ENCODE measurements around the gene CMAS. TPM values are rescaled to one million over a fixed set of nuclear protein-coding genes. Genes with fewer than 3 reads are reported as not detected.

The CMAS gene
- total RNA-seq, 1 experiment from 2014 or later, result 36.1 TPM

DNA sequence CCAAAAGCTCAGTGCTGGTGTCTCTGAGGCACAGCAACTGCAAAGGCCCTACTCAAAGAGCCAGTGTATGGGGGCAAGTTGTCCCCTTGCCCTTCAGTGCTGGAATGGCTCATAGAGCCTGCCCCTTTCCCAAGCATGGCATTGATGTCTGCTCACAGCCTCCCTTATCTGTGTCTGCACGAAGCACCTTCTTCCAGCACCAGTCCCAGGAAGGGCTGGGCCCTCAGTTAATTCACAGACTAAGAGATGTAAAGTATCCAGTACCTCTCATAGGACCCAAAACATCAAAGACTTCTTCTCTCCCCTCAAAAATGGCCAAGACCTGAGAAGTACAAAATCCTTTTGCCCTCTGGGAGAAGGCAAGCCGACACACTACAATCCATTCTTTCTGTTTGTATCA is 1.6 kb upstream of the CMAS start:
- H3K4me3 ChIP-seq (replicated peaks in 1 of 2; ENCODE audit: low read depth in 1 of 2, low read length in 2 of 2), result no peak overlapping the region
- H3K9me2 ChIP-seq (ENCODE audit: insufficient read depth), result no peaks in the 10 kb centered on the region
- no TSS peak for BruUV-seq (replicated peaks)
- no peaks in the 10 kb centered on the region for H3K9me3 ChIP-seq (ENCODE audit: control insufficient read depth in 1 of 2, insufficient read depth in 1 of 2, low read depth in 1 of 2, low read length in 2 of 2)
- no peaks in the 10 kb centered on the region for H3K27me3 ChIP-seq (ENCODE audit: insufficient read depth, low read length)
- no peaks in the 10 kb centered on the region for H4K20me1 ChIP-seq (ENCODE audit: insufficient read depth)
- CTCF ChIA-PET, result no interaction called here
- no peak overlapping the region for H3K4me2 ChIP-seq (ENCODE audit: low read length)
- no peaks in the 10 kb centered on the region for H3K36me3 ChIP-seq (ENCODE audit: control insufficient read depth in 1 of 2, insufficient read depth in 2 of 2, low read length in 2 of 2)
- POLR2A ChIA-PET, result no interaction called here
- intact Hi-C loops (cut with micrococcal nuclease), result no loop called here
- DNase-seq (ENCODE audit: low read depth, low spot score) (no peak), ATAC-seq (no peak)
- H3K9ac ChIP-seq (ENCODE audit: low read length), result no peak overlapping the region
- no peak overlapping the region for H3K27ac ChIP-seq (ENCODE audit: low read depth, low read length)
- H2AFZ ChIP-seq (ENCODE audit: low read depth, low read length, poor library complexity, severe bottlenecking), result no peak overlapping the region
- TF ChIP-seq CEBPB (IDR thresholded peaks at IDR 0.05; ENCODE audit: low read depth), result no peak
- TF ChIP-seq, protein P1, sequence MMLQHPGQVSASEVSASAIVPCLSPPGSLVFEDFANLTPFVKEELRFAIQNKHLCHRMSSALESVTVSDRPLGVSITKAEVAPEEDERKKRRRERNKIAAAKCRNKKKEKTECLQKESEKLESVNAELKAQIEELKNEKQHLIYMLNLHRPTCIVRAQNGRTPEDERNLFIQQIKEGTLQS (IDR thresholded peaks at IDR 0.05), result no peak
- TF ChIP-seq, protein P2, sequence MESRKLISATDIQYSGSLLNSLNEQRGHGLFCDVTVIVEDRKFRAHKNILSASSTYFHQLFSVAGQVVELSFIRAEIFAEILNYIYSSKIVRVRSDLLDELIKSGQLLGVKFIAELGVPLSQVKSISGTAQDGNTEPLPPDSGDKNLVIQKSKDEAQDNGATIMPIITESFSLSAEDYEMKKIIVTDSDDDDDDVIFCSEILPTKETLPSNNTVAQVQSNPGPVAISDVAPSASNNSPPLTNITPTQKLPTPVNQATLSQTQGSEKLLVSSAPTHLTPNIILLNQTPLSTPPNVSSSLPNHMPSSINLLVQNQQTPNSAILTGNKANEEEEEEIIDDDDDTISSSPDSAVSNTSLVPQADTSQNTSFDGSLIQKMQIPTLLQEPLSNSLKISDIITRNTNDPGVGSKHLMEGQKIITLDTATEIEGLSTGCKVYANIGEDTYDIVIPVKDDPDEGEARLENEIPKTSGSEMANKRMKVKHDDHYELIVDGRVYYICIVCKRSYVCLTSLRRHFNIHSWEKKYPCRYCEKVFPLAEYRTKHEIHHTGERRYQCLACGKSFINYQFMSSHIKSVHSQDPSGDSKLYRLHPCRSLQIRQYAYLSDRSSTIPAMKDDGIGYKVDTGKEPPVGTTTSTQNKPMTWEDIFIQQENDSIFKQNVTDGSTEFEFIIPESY (IDR thresholded peaks at IDR 0.05; ENCODE audit: extremely low read depth, insufficient replicate concordance, low read length), result no peak
- RAD21 ChIA-PET (ENCODE audit: low non-redundant PET in 1 of 2, low total read pairs in 2 of 2, uncharacterized antibody in 2 of 2, unreplicated experiment in 2 of 2), result no interaction called here
- H3K79me2 ChIP-seq (ENCODE audit: insufficient read depth, low read length), result peaks cover 19% of the 10 kb centered on the region
- H3K4me1 ChIP-seq (ENCODE audit: control insufficient read depth in 1 of 2, insufficient read depth in 2 of 2, low read length in 2 of 2), result peaks cover 0 to 4% of the 10 kb centered on the region in 2 experiments; a peak in 1 of 4 replicates

DNA sequence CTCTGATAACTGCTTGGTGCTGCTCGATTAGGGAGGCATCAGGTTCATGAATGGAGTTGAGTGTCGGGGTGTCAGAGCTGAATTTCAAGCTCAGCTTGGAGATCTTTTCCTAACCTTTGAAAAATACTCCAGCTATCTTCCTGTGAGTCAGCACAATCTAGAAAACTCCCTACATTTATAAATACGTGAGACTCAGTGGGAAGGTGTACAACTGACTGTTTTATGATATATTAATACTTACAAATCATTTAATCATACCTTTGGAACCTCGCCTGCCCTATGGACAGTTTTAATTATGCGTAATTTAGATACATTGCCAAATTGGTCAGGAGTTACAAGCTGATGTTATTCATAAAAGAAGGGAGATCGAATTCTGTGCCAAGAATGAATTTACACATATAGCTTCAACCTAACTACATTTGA is 961 bp downstream of the CMAS start:
- peak overlapping the region; percentile 84 to 92 for H3K4me3 ChIP-seq (replicated peaks in 1 of 2; ENCODE audit: low read depth in 1 of 2, low read length in 2 of 2)
- CTCF ChIA-PET, result interaction anchor here (0.8 kb wide), 1 partner anchor 413 kb away, joined by 3 read pairs; no protein-coding TSS in a partner anchor
- peaks cover 32% of the 10 kb centered on the region for H3K79me2 ChIP-seq (ENCODE audit: insufficient read depth, low read length)
- no peaks in the 10 kb centered on the region; a peak in 1 of 4 replicates for H3K36me3 ChIP-seq (ENCODE audit: control insufficient read depth in 1 of 2, insufficient read depth in 2 of 2, low read length in 2 of 2)
- DNase-seq (ENCODE audit: low read depth, low spot score) (no peak), ATAC-seq (no peak)
- BruUV-seq (replicated peaks), result no TSS peak
- no peaks in the 10 kb centered on the region for H3K27me3 ChIP-seq (ENCODE audit: insufficient read depth, low read length)
- no peak overlapping the region for H3K27ac ChIP-seq (ENCODE audit: low read depth, low read length)
- intact Hi-C loops (cut with micrococcal nuclease), result no loop called here
- H3K9me2 ChIP-seq (ENCODE audit: insufficient read depth), result no peaks in the 10 kb centered on the region
- RAD21 ChIA-PET (ENCODE audit: low non-redundant PET in 1 of 2, low total read pairs in 2 of 2, uncharacterized antibody in 2 of 2, unreplicated experiment in 2 of 2), result no interaction called here
- peaks cover 0 to 3% of the 10 kb centered on the region in 2 experiments; a peak in 1 of 4 replicates for H3K4me1 ChIP-seq (ENCODE audit: control insufficient read depth in 1 of 2, insufficient read depth in 2 of 2, low read length in 2 of 2)
- no peaks in the 10 kb centered on the region for H3K9me3 ChIP-seq (ENCODE audit: control insufficient read depth in 1 of 2, insufficient read depth in 1 of 2, low read depth in 1 of 2, low read length in 2 of 2)
- no peak overlapping the region for H2AFZ ChIP-seq (ENCODE audit: low read depth, low read length, poor library complexity, severe bottlenecking)
- POLR2A ChIA-PET, result interaction anchor here (1.4 kb wide), 1 partner anchor 9 kb away, joined by 3 read pairs; no protein-coding TSS in a partner anchor
- H3K4me2 ChIP-seq (ENCODE audit: low read length), result peak overlapping the region; percentile 84
- peak overlapping the region; percentile 86 for H3K9ac ChIP-seq (ENCODE audit: low read length)
- H4K20me1 ChIP-seq (ENCODE audit: insufficient read depth), result no peaks in the 10 kb centered on the region
- no peak for TF ChIP-seq SP1 (IDR thresholded peaks at IDR 0.05; ENCODE audit: low read depth)
- TF ChIP-seq ELF1 (IDR thresholded peaks at IDR 0.05; ENCODE audit: borderline replicate concordance, low read depth), result no peak
- TF ChIP-seq, protein P3, sequence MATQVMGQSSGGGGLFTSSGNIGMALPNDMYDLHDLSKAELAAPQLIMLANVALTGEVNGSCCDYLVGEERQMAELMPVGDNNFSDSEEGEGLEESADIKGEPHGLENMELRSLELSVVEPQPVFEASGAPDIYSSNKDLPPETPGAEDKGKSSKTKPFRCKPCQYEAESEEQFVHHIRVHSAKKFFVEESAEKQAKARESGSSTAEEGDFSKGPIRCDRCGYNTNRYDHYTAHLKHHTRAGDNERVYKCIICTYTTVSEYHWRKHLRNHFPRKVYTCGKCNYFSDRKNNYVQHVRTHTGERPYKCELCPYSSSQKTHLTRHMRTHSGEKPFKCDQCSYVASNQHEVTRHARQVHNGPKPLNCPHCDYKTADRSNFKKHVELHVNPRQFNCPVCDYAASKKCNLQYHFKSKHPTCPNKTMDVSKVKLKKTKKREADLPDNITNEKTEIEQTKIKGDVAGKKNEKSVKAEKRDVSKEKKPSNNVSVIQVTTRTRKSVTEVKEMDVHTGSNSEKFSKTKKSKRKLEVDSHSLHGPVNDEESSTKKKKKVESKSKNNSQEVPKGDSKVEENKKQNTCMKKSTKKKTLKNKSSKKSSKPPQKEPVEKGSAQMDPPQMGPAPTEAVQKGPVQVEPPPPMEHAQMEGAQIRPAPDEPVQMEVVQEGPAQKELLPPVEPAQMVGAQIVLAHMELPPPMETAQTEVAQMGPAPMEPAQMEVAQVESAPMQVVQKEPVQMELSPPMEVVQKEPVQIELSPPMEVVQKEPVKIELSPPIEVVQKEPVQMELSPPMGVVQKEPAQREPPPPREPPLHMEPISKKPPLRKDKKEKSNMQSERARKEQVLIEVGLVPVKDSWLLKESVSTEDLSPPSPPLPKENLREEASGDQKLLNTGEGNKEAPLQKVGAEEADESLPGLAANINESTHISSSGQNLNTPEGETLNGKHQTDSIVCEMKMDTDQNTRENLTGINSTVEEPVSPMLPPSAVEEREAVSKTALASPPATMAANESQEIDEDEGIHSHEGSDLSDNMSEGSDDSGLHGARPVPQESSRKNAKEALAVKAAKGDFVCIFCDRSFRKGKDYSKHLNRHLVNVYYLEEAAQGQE (IDR thresholded peaks at IDR 0.05; ENCODE audit: low read depth), result no peak
- TF ChIP-seq POLR2A (IDR thresholded peaks at IDR 0.05; ENCODE audit: borderline replicate concordance, extremely low read depth, insufficient read depth, insufficient read length), result no peak
- no peak for TF ChIP-seq YY1 (IDR thresholded peaks at IDR 0.05; ENCODE audit: extremely low read depth, insufficient replicate concordance, low read depth, low read length)
- TF ChIP-seq, protein P4, sequence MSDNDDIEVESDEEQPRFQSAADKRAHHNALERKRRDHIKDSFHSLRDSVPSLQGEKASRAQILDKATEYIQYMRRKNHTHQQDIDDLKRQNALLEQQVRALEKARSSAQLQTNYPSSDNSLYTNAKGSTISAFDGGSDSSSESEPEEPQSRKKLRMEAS (IDR thresholded peaks at IDR 0.05), result no peak
- TF ChIP-seq EGR1 (IDR thresholded peaks at IDR 0.05; ENCODE audit: low read depth), result no peak
- no peak for TF ChIP-seq RAD21 (IDR thresholded peaks at IDR 0.05; ENCODE audit: low read depth)
- TF ChIP-seq ZNF274 (IDR thresholded peaks at IDR 0.05; ENCODE audit: low read depth, low read length), result no peak
- TF ChIP-seq, protein P2 (IDR thresholded peaks at IDR 0.05; ENCODE audit: extremely low read depth, insufficient replicate concordance, low read length), result no peak

Measured in HCT116 (cell line).